OCI-LY3 (cell line): Measurements from ENCODE around the gene GOSR2.

ENCODE experiments used
- EZH2phosphoT487 ChIP-seq: fragments of 200-600 bp; shearing (Covaris generic); IDR thresholded peaks from 2 replicates; pipeline ENCODE4 v1.6.1; 2018; ENCODE audit warnings: antibody characterized with exemption, mixed run types, low read depth
- TF ChIP-seq, protein P1 (sequence below): fragments of 200-600, 300-600 bp; sonication (generic); IDR thresholded peaks from 2 replicates; pipeline ENCODE4 v1.5.1; 2014; ENCODE audit warnings: antibody characterized with exemption, low read length, low read depth

DNA sequence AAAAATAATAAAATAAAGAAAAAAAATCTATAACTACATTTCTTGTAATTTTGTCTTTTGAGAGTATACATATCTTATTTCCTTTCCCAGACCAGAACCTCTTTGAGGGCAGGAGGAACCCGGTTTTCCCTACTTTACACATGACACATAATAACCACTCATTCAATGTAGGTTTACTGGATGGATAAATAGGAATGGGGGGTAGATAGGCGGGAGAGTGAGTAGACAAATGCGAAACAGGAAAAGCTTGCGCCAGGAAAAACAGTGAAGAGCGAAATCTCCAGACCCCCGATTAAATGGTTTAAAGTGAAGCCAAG is 515 bp upstream of the GOSR2 start:
- TF ChIP-seq, protein P1, sequence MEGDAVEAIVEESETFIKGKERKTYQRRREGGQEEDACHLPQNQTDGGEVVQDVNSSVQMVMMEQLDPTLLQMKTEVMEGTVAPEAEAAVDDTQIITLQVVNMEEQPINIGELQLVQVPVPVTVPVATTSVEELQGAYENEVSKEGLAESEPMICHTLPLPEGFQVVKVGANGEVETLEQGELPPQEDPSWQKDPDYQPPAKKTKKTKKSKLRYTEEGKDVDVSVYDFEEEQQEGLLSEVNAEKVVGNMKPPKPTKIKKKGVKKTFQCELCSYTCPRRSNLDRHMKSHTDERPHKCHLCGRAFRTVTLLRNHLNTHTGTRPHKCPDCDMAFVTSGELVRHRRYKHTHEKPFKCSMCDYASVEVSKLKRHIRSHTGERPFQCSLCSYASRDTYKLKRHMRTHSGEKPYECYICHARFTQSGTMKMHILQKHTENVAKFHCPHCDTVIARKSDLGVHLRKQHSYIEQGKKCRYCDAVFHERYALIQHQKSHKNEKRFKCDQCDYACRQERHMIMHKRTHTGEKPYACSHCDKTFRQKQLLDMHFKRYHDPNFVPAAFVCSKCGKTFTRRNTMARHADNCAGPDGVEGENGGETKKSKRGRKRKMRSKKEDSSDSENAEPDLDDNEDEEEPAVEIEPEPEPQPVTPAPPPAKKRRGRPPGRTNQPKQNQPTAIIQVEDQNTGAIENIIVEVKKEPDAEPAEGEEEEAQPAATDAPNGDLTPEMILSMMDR: no peak
- no peak for TF ChIP-seq EZH2phosphoT487
